ENCODE results near the gene C1orf21. TPM values are rescaled to one million over a fixed set of nuclear protein-coding genes. Genes with fewer than 3 reads are reported as not detected.

Gene C1orf21
- total RNA-seq, 1 experiment from 2014 or later = 11.8 TPM

DNA sequence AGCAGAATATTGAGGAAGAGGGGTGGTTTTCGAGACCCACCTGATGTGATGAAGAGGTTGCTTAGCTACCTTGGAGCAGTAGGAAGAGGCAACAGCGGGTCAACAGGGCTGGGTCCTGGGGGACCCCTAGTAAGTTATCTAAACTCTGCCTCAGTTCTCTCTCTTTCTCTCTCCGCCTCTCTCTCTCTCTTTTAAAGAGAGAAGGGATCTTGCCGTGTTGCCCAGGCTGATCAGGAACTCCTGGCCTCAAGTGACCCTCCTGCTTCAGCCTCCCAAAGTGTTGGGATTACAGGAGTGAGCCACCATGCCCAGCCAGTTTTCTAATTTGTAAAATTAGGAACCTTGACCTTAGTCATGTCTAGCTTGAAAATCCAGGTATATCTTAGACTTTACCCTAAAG is 77.9 kb downstream of the C1orf21 start:
- DNase-seq = no peak
- Histone ChIP-seq H3K27me3 (ENCODE audit: control insufficient read depth, insufficient read depth, low read length) (no peaks in the 10 kb centered on the region), H3K36me3 (replicated peaks; ENCODE audit: control insufficient read depth, insufficient read depth, low read length) (no peaks in the 10 kb centered on the region), H3K4me3 (ENCODE audit: insufficient read depth, low read depth, low read length) (no peak overlapping the region)

DNA sequence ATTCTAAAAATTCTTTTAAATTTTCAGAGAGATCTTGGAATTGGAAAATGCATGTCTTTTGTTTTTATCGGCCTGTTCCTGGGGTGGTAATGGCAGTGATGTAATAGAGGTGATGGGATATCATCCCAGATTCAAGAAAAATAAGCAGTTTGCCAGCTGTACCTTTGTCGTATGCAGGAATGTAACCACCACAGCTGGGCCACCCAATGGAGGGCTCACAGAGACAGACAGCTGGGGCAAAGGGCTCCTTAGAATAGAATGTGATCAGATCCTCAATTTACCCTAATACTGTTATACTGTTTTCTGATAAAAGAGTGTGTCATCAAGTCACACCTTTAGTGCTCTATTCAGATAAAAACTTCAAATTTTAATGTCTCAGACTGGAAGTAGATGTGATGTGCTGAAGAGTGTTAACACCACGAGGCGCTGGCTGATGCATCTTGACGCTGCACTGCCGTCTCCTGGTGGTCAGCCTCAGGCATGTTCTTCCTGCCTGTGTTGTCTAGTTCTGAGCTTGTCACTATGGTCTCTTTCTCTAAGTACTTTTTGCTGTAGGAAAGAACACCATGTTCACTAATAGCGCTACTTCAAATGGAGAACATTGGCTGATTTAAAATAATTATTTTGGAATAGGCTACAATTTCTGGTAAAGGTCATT is 78.8 kb downstream of the C1orf21 start:
- Histone ChIP-seq H3K27me3 (ENCODE audit: control insufficient read depth, insufficient read depth, low read length) (no peaks in the 10 kb centered on the region), H3K36me3 (replicated peaks; ENCODE audit: control insufficient read depth, insufficient read depth, low read length) (no peaks in the 10 kb centered on the region), H3K4me3 (ENCODE audit: insufficient read depth, low read depth, low read length) (no peak overlapping the region)
- DNase-seq = no peak

DNA sequence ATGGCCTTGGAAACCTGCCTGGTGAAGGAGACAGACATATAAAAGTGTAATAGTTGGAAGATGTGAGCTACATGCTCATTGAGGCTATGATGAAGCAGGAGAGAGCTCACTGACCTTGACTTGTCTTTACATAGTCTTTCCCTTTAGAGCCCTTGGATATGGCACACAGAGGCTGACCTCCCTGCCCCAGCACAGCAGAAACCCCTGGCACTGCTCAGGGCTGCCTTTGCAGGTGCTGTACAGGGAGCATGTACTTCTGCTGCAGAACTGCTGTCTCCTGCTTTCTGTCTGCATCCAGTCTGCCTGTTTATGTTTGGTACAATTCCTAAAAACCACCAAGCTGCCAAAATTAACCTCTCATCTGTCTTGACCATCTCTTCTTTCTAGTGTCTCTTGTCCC is 80.5 kb downstream of the C1orf21 start:
- no peaks in the 10 kb centered on the region for H3K36me3 ChIP-seq (replicated peaks; ENCODE audit: control insufficient read depth, insufficient read depth, low read length)
- no peak overlapping the region for H3K4me3 ChIP-seq (ENCODE audit: insufficient read depth, low read depth, low read length)
- no peak for DNase-seq
- H3K27me3 ChIP-seq (ENCODE audit: control insufficient read depth, insufficient read depth, low read length) = no peaks in the 10 kb centered on the region

GRCh38 chr1:184469396-184469795 is 82.6 kb downstream of the C1orf21 start:
- Histone ChIP-seq H3K27me3 (ENCODE audit: control insufficient read depth, insufficient read depth, low read length) (no peaks in the 10 kb centered on the region), H3K4me3 (ENCODE audit: insufficient read depth, low read depth, low read length) (no peak overlapping the region), H3K36me3 (replicated peaks; ENCODE audit: control insufficient read depth, insufficient read depth, low read length) (no peaks in the 10 kb centered on the region)
- DNase-seq = no peak

GRCh38 chr1:184471686-184472085 is 84.9 kb downstream of the C1orf21 start:
- DNase-seq = no peak
- H3K36me3 ChIP-seq (replicated peaks; ENCODE audit: control insufficient read depth, insufficient read depth, low read length) = no peaks in the 10 kb centered on the region
- H3K27me3 ChIP-seq (ENCODE audit: control insufficient read depth, insufficient read depth, low read length) = no peaks in the 10 kb centered on the region
- H3K4me3 ChIP-seq (ENCODE audit: insufficient read depth, low read depth, low read length) = no peak overlapping the region

GRCh38 chr1:184472136-184472535 is 85.3 kb downstream of the C1orf21 start:
- Histone ChIP-seq H3K27me3 (ENCODE audit: control insufficient read depth, insufficient read depth, low read length) (no peaks in the 10 kb centered on the region), H3K4me3 (ENCODE audit: insufficient read depth, low read depth, low read length) (no peak overlapping the region), H3K36me3 (replicated peaks; ENCODE audit: control insufficient read depth, insufficient read depth, low read length) (no peaks in the 10 kb centered on the region)
- DNase-seq = no peak

GRCh38 chr1:184473176-184473966 is 86.5 kb downstream of the C1orf21 start:
- no peaks in the 10 kb centered on the region for H3K36me3 ChIP-seq (replicated peaks; ENCODE audit: control insufficient read depth, insufficient read depth, low read length)
- H3K4me3 ChIP-seq (ENCODE audit: insufficient read depth, low read depth, low read length) = no peak overlapping the region
- no peak for DNase-seq
- no peaks in the 10 kb centered on the region for H3K27me3 ChIP-seq (ENCODE audit: control insufficient read depth, insufficient read depth, low read length)

GRCh38 chr1:184476187-184476586 is 89.4 kb downstream of the C1orf21 start:
- Histone ChIP-seq H3K27me3 (ENCODE audit: control insufficient read depth, insufficient read depth, low read length) (no peaks in the 10 kb centered on the region), H3K36me3 (replicated peaks; ENCODE audit: control insufficient read depth, insufficient read depth, low read length) (no peaks in the 10 kb centered on the region), H3K4me3 (ENCODE audit: insufficient read depth, low read depth, low read length) (no peak overlapping the region)
- DNase-seq = no peak

DNA sequence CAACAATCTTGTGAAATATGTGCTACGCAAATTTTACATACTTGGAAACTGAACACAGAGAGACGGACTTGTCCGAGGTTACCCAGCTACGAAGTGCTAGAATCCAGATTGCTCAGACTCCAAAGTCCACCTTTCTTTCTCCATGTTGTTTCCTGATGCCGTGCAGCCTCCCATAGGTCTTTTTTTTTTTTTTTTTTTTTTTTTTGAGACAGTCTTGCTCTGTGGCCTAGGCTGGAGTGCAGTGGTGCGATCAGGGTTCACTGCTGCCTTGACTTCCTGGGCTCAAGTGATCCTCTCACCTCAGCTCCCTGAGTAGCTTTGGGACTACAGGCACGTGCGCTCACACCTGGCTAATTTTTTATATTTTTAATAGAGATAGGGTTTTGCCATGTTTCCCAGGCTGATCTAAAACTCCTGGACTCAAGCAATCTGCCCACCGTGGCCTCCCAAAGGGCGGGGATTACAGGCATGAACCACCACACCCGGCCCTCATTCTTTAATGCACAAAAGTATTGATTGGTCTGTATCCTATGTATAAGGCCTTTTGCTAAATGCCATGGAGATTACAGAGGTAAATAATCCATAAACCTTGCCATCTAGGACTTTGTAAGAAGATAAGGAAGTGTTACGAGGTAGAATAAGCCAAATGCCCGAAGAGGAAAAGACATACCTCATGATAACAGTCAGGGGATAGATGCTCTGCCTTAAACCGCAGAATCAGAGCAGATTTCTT is 92.8 kb downstream of the C1orf21 start:
- no peak overlapping the region for H3K4me3 ChIP-seq (ENCODE audit: insufficient read depth, low read depth, low read length)
- no peaks in the 10 kb centered on the region for H3K36me3 ChIP-seq (replicated peaks; ENCODE audit: control insufficient read depth, insufficient read depth, low read length)
- H3K27me3 ChIP-seq (ENCODE audit: control insufficient read depth, insufficient read depth, low read length) = no peaks in the 10 kb centered on the region
- no peak for DNase-seq

GRCh38 chr1:184480736-184481135 is 93.9 kb downstream of the C1orf21 start:
- H3K27me3 ChIP-seq (ENCODE audit: control insufficient read depth, insufficient read depth, low read length) = no peaks in the 10 kb centered on the region
- H3K4me3 ChIP-seq (ENCODE audit: insufficient read depth, low read depth, low read length) = no peak overlapping the region
- DNase-seq = no peak
- H3K36me3 ChIP-seq (replicated peaks; ENCODE audit: control insufficient read depth, insufficient read depth, low read length) = no peaks in the 10 kb centered on the region

GRCh38 chr1:184482136-184482535 is 95.3 kb downstream of the C1orf21 start:
- Histone ChIP-seq H3K27me3 (ENCODE audit: control insufficient read depth, insufficient read depth, low read length) (no peaks in the 10 kb centered on the region), H3K4me3 (ENCODE audit: insufficient read depth, low read depth, low read length) (no peak overlapping the region), H3K36me3 (replicated peaks; ENCODE audit: control insufficient read depth, insufficient read depth, low read length) (no peaks in the 10 kb centered on the region)
- DNase-seq = no peak

DNA sequence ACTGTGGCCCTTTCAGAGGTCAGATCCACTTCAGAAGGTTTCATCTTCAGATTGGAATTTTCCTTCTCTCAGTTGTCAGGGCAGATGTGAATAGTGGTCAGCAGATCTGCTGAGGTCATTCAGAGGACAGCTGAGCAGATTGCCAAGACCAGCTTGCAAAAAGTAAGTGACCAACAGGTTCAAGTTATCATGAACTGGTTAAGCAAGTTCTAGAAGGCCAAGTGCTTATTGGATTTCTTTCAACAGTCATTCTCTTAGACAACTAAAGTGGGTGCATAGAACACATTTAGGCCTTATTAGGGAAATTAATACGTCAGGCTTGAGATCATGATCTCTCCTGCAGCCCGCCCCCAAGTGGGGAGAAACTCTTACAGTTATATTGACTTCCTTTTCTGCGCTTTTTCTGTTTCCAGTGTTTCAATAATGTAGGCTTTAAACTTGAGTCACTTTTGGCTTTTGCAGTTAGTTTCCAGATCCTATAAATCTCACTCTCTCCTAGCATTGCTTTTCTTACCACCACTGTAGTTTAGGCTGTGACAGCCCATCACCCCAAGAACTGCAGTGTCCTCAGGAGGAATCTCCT is 96.4 kb downstream of the C1orf21 start:
- DNase-seq = no peak
- Histone ChIP-seq H3K36me3 (replicated peaks; ENCODE audit: control insufficient read depth, insufficient read depth, low read length) (no peaks in the 10 kb centered on the region), H3K27me3 (ENCODE audit: control insufficient read depth, insufficient read depth, low read length) (no peaks in the 10 kb centered on the region), H3K4me3 (ENCODE audit: insufficient read depth, low read depth, low read length) (no peak overlapping the region)

- Histone ChIP-seq H3K27me3 (ENCODE audit: control insufficient read depth, insufficient read depth, low read length) (no peaks in the 10 kb centered on the region), H3K36me3 (replicated peaks; ENCODE audit: control insufficient read depth, insufficient read depth, low read length) (no peaks in the 10 kb centered on the region), H3K4me3 (ENCODE audit: insufficient read depth, low read depth, low read length) (no peak overlapping the region)
- no peak for DNase-seq
Observed at GRCh38 chr1:184485751-184486723, 99.2 kb downstream of the C1orf21 start.

Measured in H7 (cell line).